HepG2 (cell line): ENCODE measurements around the gene TMEFF2. TPM values are rescaled to one million over a fixed set of nuclear protein-coding genes. Genes with fewer than 3 reads are reported as not detected.

ENCODE experiments used
- ATAC-seq: fragments of 200-7000 bp; cut with Tn5 transposase; 3 replicates; pipeline ENCODE4 v1.9.1; 2020; ENCODE audit warnings: mild to moderate bottlenecking, moderate library complexity
- BruUV-seq: library from RNA; stranded (reverse); fragments of 400-500 nt; replicated peaks from 2 replicates; lab custom pipeline; 2021; lab: Mats Ljungman, UMichigan
- CTCF ChIA-PET: fragments of 300-600 bp; formaldehyde crosslinking; extraction: SDS; loops from one replicate; lab custom pipeline; 2021; ENCODE audit warnings: low total read pairs, inconsistent platforms, low intra/inter-chr PET ratio; lab: Yijun Ruan, JAX
- POLR2A ChIA-PET: fragments of 350-600 bp; sonication (Branson Sonifier 250); formaldehyde crosslinking; loops from one replicate; lab custom pipeline; 2020; ENCODE audit warnings: antibody characterized with exemption, inconsistent platforms; lab: Yijun Ruan, JAX
- DNase-seq: peaks from one replicate; pipeline ENCODE4 v3.0.0-alpha.2; 2015; ENCODE audit warnings: low spot score
- FAIRE-seq: peaks from 3 replicates; lab custom pipeline; 2011; peaks lifted over from hg19 to GRCh38; lab: Jason Lieb, UNC
- H2AFZ ChIP-seq: one replicate; pipeline ENCODE4 v1.6.1; 2011; ENCODE audit warnings: low read length, inconsistent platforms
- H3K27ac ChIP-seq: fragments of 300-600 bp; 3 replicates; pipeline ENCODE4 v1.8.0; 2011; ENCODE audit warnings: mixed run types, mild to moderate bottlenecking, mixed read lengths, low read length, inconsistent platforms; ENCODE audit not compliant: insufficient read depth; ENCODE audit errors: extremely low read length
- H3K27me3 ChIP-seq, 2 experiments: fragments of 200-600 bp in 1 of 2; 2 replicates in 1 of 2; 3 replicates in 1 of 2; pipeline versions ENCODE4 v1.6.0 to v1.8.0; 2011; ENCODE audit warnings: low read length in 2 of 2, mild to moderate bottlenecking in 2 of 2, moderate library complexity in 2 of 2, inconsistent platforms in 1 of 2; ENCODE audit not compliant: insufficient read depth in 2 of 2, control insufficient read depth in 1 of 2
- H3K36me3 ChIP-seq, 2 experiments: fragments of 200-600 bp in 1 of 2; replicated peaks in 1 of 2; 2 replicates in 1 of 2; 3 replicates in 1 of 2; pipeline versions ENCODE4 v1.5.1 to v1.8.0; 2011; ENCODE audit warnings: low read length in 2 of 2, inconsistent platforms in 1 of 2; ENCODE audit not compliant: insufficient read depth in 2 of 2, control insufficient read depth in 1 of 2
- H3K4me1 ChIP-seq: 2 replicates; pipeline ENCODE4 v1.5.1; 2012; ENCODE audit warnings: low read length, inconsistent platforms; ENCODE audit not compliant: insufficient read depth
- H3K4me2 ChIP-seq: 2 replicates; pipeline ENCODE4 v1.6.0; 2011; ENCODE audit warnings: low read depth, low read length, inconsistent platforms
- H3K4me3 ChIP-seq, 3 experiments: fragments of 200-600 bp in 1 of 3; sonication (generic), shearing (Covaris generic) in 1 of 3; replicated peaks in 1 of 3; 2 replicates each; pipeline ENCODE4 v1.5.1; 2011 to 2016; ENCODE audit warnings: low read length in 3 of 3, inconsistent platforms in 2 of 3, low read depth in 2 of 3, mild to moderate bottlenecking in 2 of 3, control low read depth in 1 of 3, mixed read lengths in 1 of 3; ENCODE audit not compliant: insufficient read depth in 1 of 3
- H3K79me2 ChIP-seq: one replicate; pipeline ENCODE4 v1.6.1; 2011; ENCODE audit warnings: low read length, inconsistent platforms; ENCODE audit not compliant: insufficient read depth
- H3K9ac ChIP-seq: 2 replicates; pipeline ENCODE4 v1.6.0; 2011; ENCODE audit warnings: mild to moderate bottlenecking, low read depth, low read length, inconsistent platforms; ENCODE audit not compliant: insufficient read depth
- H3K9me3 ChIP-seq: 2 replicates; pipeline ENCODE4 v1.5.1; 2012; ENCODE audit warnings: mild to moderate bottlenecking, low read length
- H4K20me1 ChIP-seq: 2 replicates; pipeline ENCODE4 v1.6.0; 2011; ENCODE audit warnings: inconsistent platforms, mild to moderate bottlenecking, low read length, moderate library complexity; ENCODE audit not compliant: insufficient read depth
- FOXO1 ChIP-seq: sonication (generic); formaldehyde crosslinking; IDR thresholded peaks from 2 replicates; pipeline ENCODE4 v1.4.0; 2020; ENCODE audit warnings: missing genetic modification reagents
- MAFK ChIP-seq, 2 experiments: IDR thresholded peaks in 1 of 2; conservative IDR thresholded peaks in 1 of 2; 2 replicates each; pipeline ENCODE4 v1.6.1; 2011; ENCODE audit warnings: improper control_type of control experiment in 2 of 2, low read length in 2 of 2
- WGBS: methylation state at CpG from one replicate; pipeline ENCODE4 v1.1.6; 2017; ENCODE audit warnings: low lambda C conversion rate; 5-methylcytosine and 5-hydroxymethylcytosine counted together
- in situ Hi-C: cut with HindIII; loops from 2 replicates; pipeline ENCODE4 v1.10.0; 2017; ENCODE audit warnings: low pct_unique_long_range_greater_than_20kb; ENCODE audit not compliant: extremely low pct_ligation_motif_present
- intact Hi-C: fragments of 100-400 bp; cut with micrococcal nuclease; formaldehyde crosslinking; loops from one replicate; pipeline ENCODE4 v1.10.0; 2022; ENCODE audit not compliant: unreplicated experiment
- polyA plus RNA-seq, 8 experiments: library from polyadenylated mRNA; depleted of rRNA in 3 of 8; stranded (reverse) in 7 of 8; unstranded in 1 of 8; fragments of >200 nt; fragmentation: Illumina TruSeq in 4 of 8; extraction: Trizol in 4 of 8; gene quantifications; 2 replicates each; pipeline versions ENCODE4 v1.2.1 to v1.2.3, GENCODE V29; 2011 to 2016; ENCODE audit warnings: low read depth in 4 of 8, missing spikeins in 1 of 8, mixed read lengths in 1 of 8; ENCODE audit not compliant: insufficient read depth in 1 of 8
- total RNA-seq, 5 experiments: library from RNA; depleted of rRNA; stranded (reverse); fragments of >200 nt; fragmentation: Illumina TruSeq; extraction: Trizol; gene quantifications; 2 replicates each; pipeline ENCODE4 v1.2.3, GENCODE V29; 2016; ENCODE audit warnings: low read depth in 1 of 5
- TF ChIP-seq, protein P1 (sequence below): sonication (generic); formaldehyde crosslinking; IDR thresholded peaks from 2 replicates; pipeline ENCODE4 v1.5.0; 2020; ENCODE audit warnings: mild to moderate bottlenecking, missing genetic modification reagents, borderline replicate concordance

The TMEFF2 gene
- total and polyA plus RNA-seq, 2 of the 13 experiments (the other 11 are each of a cell fraction or from before 2014, with no cell fraction given), result not detected

DNA sequence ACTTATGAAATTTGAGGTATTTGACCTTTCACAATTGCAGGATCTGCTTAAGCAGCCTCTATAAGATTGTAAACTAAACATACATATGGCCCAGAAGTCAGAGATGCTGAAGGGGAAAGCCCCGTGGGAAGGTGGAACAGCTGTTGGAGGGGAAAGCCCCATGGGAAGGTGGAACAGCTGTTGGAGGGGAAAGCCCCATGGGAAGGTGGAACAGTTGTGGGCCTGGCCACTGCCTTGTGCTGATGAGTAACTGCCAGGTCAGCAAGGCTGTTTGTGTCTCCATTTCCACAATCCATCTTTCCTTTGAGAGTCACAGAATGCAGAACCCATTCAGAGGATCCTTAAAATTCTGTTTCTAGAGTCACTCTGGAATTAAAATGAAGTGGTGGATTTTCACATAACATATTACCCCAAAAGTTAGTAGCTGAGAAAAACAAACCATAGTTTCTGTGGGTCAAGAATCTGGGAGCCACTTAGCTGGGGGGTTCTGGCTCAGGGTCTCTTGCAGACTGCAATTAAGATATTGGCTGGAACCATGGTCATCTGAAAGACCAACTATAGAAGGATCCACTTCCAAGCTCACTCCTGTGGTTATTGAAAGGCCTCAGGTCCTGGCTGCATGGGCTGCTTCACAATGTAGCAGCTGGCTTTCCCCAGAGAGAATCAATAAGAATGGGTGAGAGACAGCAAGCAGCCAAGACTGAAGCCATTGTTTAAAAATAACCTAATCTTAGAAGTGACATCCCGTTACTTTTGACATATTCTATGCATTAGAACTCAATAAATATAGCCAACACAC lies 261.2 kb downstream of the TMEFF2 start:
- ChIA-PET CTCF (no interaction called here), POLR2A (no interaction called here)
- Histone ChIP-seq H3K27ac (no peak overlapping the region), H3K36me3 (no peaks in the 10 kb centered on the region), H3K4me1 (no peaks in the 10 kb centered on the region), H3K9me3 (no peaks in the 10 kb centered on the region), H3K9ac (no peak overlapping the region), H3K4me3 (no peak overlapping the region), H3K27me3 (no peaks in the 10 kb centered on the region), H4K20me1 (no peaks in the 10 kb centered on the region), H3K4me2 (no peak overlapping the region), H3K79me2 (no peaks in the 10 kb centered on the region), H2AFZ (no peak overlapping the region)
- intact Hi-C loops, result no loop called here
- ATAC-seq (no peak), DNase-seq (no peak), FAIRE-seq (no peak)
- in situ Hi-C loops, result no loop called here
- BruUV-seq, result no TSS peak
- TF ChIP-seq MAFK (conservative IDR thresholded peaks at IDR 0.05 in 1 of 2, IDR thresholded peaks at IDR 0.05 in 1 of 2; ENCODE audit: low read length in 2 of 2), result peak in 1 of 2 experiments; percentile 30; a peak in 1 of 4 replicates
- TF ChIP-seq, protein P1, sequence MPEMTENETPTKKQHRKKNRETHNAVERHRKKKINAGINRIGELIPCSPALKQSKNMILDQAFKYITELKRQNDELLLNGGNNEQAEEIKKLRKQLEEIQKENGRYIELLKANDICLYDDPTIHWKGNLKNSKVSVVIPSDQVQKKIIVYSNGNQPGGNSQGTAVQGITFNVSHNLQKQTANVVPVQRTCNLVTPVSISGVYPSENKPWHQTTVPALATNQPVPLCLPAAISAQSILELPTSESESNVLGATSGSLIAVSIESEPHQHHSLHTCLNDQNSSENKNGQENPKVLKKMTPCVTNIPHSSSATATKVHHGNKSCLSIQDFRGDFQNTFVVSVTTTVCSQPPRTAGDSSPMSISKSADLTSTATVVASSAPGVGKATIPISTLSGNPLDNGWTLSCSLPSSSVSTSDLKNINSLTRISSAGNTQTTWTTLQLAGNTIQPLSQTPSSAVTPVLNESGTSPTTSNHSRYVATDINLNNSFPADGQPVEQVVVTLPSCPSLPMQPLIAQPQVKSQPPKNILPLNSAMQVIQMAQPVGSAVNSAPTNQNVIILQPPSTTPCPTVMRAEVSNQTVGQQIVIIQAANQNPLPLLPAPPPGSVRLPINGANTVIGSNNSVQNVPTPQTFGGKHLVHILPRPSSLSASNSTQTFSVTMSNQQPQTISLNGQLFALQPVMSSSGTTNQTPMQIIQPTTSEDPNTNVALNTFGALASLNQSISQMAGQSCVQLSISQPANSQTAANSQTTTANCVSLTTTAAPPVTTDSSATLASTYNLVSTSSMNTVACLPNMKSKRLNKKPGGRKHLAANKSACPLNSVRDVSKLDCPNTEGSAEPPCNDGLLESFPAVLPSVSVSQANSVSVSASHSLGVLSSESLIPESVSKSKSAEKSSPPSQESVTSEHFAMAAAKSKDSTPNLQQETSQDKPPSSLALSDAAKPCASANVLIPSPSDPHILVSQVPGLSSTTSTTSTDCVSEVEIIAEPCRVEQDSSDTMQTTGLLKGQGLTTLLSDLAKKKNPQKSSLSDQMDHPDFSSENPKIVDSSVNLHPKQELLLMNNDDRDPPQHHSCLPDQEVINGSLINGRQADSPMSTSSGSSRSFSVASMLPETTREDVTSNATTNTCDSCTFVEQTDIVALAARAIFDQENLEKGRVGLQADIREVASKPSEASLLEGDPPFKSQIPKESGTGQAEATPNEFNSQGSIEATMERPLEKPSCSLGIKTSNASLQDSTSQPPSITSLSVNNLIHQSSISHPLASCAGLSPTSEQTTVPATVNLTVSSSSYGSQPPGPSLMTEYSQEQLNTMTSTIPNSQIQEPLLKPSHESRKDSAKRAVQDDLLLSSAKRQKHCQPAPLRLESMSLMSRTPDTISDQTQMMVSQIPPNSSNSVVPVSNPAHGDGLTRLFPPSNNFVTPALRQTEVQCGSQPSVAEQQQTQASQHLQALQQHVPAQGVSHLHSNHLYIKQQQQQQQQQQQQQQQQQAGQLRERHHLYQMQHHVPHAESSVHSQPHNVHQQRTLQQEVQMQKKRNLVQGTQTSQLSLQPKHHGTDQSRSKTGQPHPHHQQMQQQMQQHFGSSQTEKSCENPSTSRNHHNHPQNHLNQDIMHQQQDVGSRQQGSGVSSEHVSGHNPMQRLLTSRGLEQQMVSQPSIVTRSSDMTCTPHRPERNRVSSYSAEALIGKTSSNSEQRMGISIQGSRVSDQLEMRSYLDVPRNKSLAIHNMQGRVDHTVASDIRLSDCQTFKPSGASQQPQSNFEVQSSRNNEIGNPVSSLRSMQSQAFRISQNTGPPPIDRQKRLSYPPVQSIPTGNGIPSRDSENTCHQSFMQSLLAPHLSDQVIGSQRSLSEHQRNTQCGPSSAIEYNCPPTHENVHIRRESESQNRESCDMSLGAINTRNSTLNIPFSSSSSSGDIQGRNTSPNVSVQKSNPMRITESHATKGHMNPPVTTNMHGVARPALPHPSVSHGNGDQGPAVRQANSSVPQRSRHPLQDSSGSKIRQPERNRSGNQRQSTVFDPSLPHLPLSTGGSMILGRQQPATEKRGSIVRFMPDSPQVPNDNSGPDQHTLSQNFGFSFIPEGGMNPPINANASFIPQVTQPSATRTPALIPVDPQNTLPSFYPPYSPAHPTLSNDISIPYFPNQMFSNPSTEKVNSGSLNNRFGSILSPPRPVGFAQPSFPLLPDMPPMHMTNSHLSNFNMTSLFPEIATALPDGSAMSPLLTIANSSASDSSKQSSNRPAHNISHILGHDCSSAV (CRISPR knock-in tag), result no peak
- TF ChIP-seq FOXO1, result no peak
- WGBS, result 41% methylated on average over 2 of the region's 2 CpGs
